GM13977 (cell line): ENCODE results near the gene OR4C3.
"Not testable (repeated sequence)": the region's sequence is repeated elsewhere in the genome, so short reads cannot be mapped to it uniquely, and the experiment has no call there.

Experiments
- DNase-seq: peaks from one replicate; pipeline ENCODE4 v3.0.0; 2012; ENCODE audit warnings: low spot score
- CTCF ChIP-seq: IDR thresholded peaks from 2 replicates; pipeline ENCODE4 v1.5.1; 2012; ENCODE audit warnings: mild to moderate bottlenecking, control low read depth; ENCODE audit not compliant: insufficient read depth; ENCODE audit errors: extremely low read depth, missing control alignments
- in situ Hi-C: fragments of 300-500 bp; cut with MboI; formaldehyde crosslinking; loops from one replicate; pipeline ENCODE4 v1.12.0; 2022; ENCODE audit warnings: low sequenced_read_pairs, low pct_unique_long_range_greater_than_20kb, mixed read lengths, inconsistent platforms; ENCODE audit not compliant: unreplicated experiment

The OR4C3 gene

GRCh38 chr11:48324620-48325019, at the start of gene OR4C3:
OR4C3 (plus strand) TSS chr11:48324920; CDS start chr11:48325022, 102 bp downstream.
- in situ Hi-C loops, DNase-seq: not testable (repeated sequence)

GRCh38 chr11:48305923-48306322, 18.8 kb upstream of the OR4C3 start, which contains the start of gene OR4S1:
OR4S1 (plus strand) TSS chr11:48306223; CDS start chr11:48306223, 0 bp downstream.
- TF ChIP-seq CTCF = no peak
- DNase-seq = no peak
- in situ Hi-C loops = no loop called here

- in situ Hi-C loops = no loop called here
- DNase-seq = peak; percentile 47
- peak; percentile 95 for TF ChIP-seq CTCF
These were observed 16.8 kb upstream of the OR4C3 start for GRCh38 chr11:48307760-48308386.

- in situ Hi-C loops, DNase-seq: not testable (repeated sequence)
These were observed 11.1 kb upstream of the OR4C3 start for GRCh38 chr11:48313590-48313989.

GRCh38 chr11:48319813-48320212, 4.9 kb upstream of the OR4C3 start:
- DNase-seq, in situ Hi-C loops: not testable (repeated sequence)

- in situ Hi-C loops = no loop called here
- DNase-seq = no peak
- TF ChIP-seq CTCF = no peak
These were observed 16.7 kb downstream of the OR4C3 start for GRCh38 chr11:48341466-48341865.

GRCh38 chr11:48342505-48342904, 17.8 kb downstream of the OR4C3 start:
- in situ Hi-C loops, DNase-seq: not testable (repeated sequence)

GRCh38 chr11:48346286-48346685, 21.6 kb downstream of the OR4C3 start:
- in situ Hi-C loops = not testable (repeated sequence)

GRCh38 chr11:48354013-48354412, 29.3 kb downstream of the OR4C3 start:
- in situ Hi-C loops = no loop called here
- no peak for DNase-seq
- TF ChIP-seq CTCF = no peak

More at GRCh38 chr11:48346286-48346685, 21.6 kb downstream of the OR4C3 start:
- DNase-seq = not testable (repeated sequence)
